Activated CD8-positive, alpha-beta memory T cell treated with anti-CD3 and anti-CD28 coated beads for 4 hours (primary cell): ENCODE data around the gene NDST1.

Experiments used
- DNase-seq, 2 donors: peaks; one replicate each; pipeline ENCODE4 v3.0.0-alpha.2; 2020; ENCODE audit warnings: low read depth in 2 of 2

NDST1 gene

DNA sequence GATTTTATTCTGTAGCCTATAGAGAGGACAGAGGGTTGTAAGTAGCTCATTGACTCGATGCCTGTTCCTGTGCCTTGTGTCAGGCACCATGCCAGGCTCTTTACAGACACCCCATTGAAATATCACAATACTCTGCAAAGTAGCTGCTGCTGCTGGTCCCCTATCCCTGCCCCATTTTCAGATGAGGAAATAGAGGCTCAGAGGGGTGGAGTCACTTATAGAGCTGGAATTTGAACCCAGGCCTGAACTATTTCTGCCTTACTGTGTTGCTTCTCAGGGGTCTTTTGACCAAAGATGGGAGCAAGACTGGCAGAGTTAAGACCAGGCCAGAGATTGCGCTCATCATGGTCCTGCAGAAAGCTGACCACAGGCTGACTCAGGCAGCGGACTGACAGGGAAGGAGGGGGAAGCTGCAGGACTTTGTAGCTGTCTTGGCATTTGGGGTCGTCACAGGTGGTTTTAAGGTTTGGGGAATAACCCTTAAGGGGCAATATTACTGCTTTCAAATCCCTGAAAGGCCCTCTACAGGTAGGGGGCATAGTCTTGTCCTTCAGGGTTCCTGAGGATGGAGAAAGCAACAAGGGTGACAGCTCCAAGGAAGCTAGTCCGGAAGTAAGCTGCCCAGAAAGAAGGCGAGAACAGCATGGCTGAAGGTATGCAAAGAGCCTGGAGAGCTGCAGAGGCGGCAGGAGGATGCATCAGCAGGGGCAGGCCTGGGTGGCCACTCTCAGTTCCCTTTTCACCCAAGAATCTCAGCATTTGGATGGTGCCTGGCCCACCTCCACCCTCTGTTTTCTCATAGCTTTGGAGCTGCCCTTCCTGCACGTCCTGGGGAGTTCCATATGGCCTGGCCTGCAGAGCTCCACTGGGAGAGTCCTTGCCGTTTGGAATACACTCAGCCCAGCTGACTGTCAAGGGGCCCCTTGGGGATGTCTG lies 18.3 kb upstream of the NDST1 start:
- DNase-seq, result no peak

DNA sequence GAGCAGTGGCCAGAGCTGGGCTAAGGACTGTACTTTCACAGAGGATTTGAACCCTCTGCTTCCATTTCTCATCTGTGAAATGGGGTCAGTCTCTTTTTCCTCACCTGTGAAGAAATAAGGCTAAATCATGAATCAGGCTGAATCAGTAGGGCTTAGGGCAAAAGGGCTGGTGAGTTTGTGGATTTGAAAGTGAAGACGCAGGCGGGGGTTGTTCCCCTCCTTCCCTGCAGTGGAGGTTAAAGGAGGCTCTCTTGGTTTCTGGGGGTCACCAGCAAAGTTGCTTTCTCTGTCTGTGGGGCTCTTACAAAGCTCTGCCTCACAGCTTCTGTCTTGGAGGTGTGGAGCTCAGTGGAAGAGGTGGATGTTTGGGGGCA lies 17.6 kb upstream of the NDST1 start:
- DNase-seq, result no peak

GRCh38 chr5:150490754-150491153 lies 17.2 kb upstream of the NDST1 start:
- no peak for DNase-seq

DNA sequence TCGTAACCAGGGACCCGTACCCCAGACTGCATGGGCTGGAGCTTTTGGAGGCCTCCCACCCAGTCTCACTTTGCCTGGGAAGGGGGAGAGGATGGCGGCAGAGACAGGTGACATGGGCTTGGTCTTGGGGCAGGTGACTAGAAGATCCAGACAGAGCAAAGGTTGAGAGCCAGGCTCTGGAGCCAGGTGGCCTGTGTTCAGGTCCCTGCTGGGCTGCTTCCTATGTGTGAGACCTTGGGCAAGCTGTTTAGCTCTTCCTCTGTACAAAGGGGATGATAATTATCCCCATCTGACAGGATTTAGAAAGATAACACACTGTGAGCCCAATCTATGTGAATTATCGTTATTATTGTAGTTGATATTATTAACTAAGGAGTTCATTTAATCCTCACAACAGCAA lies 16.1 kb upstream of the NDST1 start:
- DNase-seq, result no peak

GRCh38 chr5:150492621-150493020 lies 15.3 kb upstream of the NDST1 start:
- DNase-seq, result no peak

- DNase-seq, result no peak
Measured at GRCh38 chr5:150496098-150496497, 11.8 kb upstream of the NDST1 start.

DNA sequence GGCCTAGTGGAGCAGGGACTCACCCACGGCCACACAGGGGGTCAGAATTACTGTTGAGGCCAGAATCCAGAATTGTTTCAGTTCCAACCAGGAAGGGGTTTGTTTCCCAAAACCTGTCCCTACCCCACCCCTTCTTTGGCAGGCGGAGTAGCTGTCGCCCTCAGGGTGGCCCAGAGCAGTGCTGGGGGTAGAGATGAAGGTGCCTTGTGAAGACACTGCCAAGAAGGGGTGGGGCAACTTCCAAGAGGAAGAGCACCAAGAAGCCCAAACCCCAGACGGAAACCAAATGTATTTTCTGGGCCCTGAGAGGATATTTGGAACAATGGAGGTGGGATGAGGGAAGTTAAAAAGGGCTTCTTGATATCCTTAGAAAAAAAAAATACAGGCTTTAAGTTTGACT lies 11.4 kb upstream of the NDST1 start:
- DNase-seq, result no peak

GRCh38 chr5:150497274-150497988 lies 10.5 kb upstream of the NDST1 start:
- DNase-seq, result no peak

- DNase-seq, result no peak
Measured at GRCh38 chr5:150497989-150498317, 10.0 kb upstream of the NDST1 start.

DNA sequence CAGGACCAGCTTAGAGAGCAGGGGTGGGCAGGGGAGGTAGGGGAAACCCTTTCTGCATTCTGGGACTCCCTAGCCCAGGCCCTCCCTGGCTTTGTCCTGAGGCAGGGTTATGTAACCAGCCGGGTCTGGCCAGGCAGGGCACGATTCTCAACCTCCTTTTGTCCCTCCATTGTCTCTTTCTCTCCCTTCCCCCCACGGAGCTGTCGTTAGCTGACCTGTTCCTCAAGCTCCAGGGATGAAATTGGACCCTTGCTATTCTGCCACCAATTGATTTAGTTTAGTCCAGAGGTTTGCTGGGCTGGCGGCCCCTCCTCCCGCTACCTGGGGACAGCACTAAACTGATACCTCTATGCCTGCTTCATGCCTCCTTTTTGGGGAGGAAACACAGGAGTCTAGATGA lies 9.4 kb upstream of the NDST1 start:
- no peak for DNase-seq

GRCh38 chr5:150498971-150499370 lies 9.0 kb upstream of the NDST1 start:
- DNase-seq, result no peak

GRCh38 chr5:150499437-150499956 lies 8.4 kb upstream of the NDST1 start:
- no peak for DNase-seq

DNA sequence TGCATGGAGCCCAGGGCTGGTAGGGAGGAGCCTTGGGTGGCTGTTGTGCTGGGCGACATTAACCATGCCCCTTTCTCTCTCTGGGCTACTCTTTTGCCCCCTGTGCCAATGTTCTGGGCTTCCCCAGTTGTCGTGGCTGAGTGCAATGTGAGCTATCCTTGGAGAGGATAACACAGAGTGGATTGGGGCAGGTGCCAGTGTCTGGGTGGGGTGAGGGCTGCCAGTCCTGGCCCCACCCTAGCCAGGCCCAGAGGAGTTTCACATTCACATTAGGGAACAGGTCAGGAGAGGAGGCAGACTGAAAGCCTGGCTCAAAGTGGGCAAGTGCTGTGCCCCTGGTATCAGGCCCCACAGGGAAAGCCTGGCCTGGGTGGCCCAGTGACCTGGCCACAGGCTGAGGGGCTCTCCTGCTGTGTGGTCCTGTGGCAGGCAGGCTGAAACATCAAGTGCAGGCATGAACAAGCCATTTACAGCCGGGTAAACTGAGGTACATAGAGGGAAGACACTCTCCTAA lies 7.5 kb upstream of the NDST1 start:
- DNase-seq, result no peak

GRCh38 chr5:150500905-150501304 lies 7.0 kb upstream of the NDST1 start:
- DNase-seq, result no peak

DNA sequence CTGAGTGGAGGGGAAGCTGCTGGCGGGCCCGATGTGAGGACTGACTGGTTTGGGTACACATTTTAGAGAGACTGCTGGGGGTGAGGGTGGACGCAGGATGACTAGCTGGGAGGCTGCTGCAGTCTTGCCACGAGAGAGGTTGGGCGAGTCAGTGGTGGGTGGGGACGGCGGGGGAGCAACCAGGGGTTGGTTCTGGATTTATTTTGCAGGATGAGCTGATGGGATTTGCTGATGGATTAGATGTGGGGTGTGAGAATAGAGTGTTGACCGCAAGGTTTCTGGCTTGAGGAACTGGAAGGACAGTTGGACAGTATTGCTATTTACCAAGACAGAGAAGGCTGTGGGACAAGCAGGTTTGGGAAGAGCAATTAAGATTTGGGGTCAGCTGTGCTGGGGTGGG lies 5.8 kb upstream of the NDST1 start:
- DNase-seq, result no peak

DNA sequence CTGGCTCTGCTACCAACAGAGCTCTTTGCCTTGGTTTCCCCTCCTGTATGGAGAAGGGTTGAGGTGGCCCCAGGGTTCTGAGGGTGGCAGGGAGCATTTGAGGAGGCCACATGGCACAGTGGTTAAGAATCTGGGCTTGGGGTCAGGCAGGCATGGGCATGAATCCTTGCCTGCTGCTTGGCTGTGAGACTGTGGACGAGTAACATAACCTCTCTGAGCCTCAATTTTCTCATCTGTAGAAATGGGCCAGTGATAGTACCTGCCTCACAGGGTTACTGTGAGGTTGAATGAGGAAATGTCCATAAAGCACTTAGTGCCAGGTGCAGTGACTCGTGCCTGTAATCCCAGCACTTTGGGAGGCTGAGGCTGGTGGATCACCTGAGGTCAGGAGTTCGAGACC lies 5.1 kb upstream of the NDST1 start:
- DNase-seq, result no peak

GRCh38 chr5:150503386-150503785 lies 4.5 kb upstream of the NDST1 start:
- DNase-seq, result no peak

DNA sequence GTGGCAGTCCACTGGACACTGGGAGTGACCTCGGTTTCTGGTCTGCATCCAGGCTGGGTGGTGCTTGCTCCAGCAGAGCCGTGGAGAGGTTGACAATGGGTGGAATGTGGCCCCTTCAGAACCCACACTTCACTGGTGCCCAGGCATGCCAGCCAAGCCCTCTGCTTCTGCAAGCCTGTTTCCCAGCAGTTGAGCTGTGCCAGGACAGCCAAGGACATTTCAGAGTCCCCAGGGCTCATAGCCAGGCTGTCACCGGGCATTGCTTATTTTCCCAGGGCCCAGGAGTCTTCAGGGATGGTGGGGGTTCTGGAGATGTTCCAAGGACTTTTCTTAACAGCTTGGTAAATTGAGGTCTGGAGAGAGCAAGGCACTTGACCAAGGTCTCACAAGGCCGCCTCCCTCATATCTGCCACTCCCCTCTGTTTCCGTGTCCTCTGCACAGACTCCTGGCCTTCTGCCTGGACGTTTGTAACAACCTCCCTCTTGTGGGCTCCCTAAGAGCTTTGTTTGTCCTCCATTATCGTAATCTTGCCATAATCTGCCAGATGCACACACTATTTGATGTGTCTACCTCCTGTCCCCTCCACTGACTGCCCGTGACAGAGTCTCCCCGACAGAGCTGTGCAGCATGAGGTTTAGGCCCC lies 3.8 kb upstream of the NDST1 start:
- DNase-seq, result no peak

DNA sequence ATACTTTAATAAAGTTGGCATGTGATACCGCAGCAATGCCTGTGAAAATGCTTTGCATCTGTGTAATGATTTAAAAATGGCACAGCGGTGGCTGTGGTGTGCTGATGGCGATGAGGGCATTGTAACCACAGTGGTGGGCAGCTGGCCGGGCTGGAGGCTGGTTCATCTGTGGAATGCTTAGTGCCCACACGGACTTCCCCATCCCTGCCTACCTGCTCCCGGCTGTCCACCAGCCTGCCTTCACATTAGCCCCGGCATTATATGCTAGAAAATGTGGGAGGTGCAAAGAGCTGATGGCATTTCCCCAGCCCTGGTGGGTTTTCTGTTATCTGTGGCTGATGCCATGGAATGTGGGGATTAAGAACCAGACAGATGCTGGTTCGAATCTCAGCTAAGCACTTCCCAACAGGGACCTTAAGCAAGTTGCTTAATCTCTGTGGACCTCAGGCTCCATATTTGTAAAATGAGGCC lies 2.9 kb upstream of the NDST1 start:
- DNase-seq, result no peak

DNA sequence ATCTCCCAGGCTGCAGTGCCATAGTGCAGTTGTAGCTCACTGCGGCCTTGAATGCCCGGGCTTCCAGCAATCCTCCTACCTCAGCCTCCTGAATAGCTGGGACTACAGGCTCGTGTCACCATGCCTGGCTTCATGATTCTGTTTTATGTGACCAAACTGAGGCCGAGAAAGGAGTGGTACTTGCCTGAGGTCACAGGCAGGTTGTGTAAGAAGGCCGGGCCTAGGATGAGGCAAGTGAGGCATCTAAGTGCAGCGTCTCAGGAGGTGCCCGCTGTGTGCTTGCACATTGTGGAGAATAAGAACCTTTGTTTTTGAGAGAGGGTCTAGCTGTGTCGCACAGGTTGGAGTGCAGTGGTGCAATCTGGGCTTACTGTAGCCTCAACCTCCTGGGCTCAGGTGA lies 2.1 kb upstream of the NDST1 start:
- no peak for DNase-seq

DNA sequence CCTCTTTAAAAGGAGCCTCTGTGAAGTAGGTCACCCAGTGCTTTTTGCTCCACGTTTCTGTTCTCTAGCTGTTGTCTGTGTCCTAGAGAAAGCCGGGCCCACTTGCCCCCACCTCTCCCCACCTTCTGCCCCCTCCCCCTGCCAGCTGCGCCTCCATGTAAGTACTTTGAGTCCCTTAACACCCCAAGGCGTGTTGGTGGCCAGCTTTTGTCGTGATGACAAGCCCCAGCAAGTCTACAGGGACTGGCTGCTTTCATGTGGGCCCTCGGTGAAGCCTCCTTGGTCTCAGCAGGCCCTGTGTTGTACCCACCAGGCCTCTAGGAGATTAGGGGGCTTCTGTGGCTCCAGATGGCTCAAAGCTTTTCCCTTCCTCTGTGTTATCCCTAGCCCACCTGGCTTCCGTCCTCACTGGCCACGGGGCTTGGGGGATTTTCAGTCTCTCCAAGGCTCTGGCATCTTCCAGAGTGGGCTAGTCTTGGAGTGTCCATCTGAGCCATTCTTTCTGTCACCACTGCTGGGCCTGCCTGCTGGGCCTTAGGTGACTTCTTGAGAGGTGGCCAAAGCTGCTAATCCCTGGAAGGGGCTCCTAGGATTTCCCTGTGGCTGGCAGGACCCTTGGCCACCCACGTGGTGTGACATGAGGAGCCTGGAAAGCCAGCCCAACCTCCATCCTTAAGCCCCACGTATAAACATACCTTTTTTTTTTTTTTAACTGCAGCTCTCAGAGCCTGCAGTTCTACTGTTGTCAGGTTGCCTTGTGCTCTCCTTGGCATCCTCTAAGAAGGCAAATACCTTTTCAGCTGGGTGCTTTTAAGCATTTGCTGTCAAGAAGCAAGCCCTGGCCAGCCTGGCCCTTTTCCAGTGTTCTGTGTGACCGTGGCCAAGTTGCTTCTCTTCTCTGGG lies 1.1 kb upstream of the NDST1 start:
- no peak for DNase-seq
